Embryonic facial prominence (tissue), 1 donor: Measurements from ENCODE around the gene OCIAD2.
"Not testable (repeated sequence)": the region's sequence is repeated elsewhere in the genome, so short reads cannot be mapped to it uniquely, and the experiment has no call there.

ENCODE experiments used
- DNase-seq: peaks from one replicate; pipeline ENCODE4 v3.0.0-alpha.2; 2016; ENCODE audit errors: extremely low spot score

OCIAD2 gene

DNA sequence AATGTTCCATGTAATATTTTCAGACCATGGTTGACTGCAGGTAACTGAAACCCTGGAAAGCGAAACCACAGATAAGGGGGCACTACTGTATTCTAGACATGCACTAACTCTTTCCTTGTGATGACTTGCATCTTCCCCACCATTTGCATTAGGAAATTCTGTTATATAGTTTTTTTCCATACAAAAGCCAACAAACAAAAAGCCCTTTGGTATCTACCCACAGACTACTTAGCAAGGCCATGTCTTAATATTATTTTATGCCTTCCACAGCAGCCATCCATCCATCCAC lies 52.2 kb downstream of the OCIAD2 start:
- DNase-seq, result no peak

DNA sequence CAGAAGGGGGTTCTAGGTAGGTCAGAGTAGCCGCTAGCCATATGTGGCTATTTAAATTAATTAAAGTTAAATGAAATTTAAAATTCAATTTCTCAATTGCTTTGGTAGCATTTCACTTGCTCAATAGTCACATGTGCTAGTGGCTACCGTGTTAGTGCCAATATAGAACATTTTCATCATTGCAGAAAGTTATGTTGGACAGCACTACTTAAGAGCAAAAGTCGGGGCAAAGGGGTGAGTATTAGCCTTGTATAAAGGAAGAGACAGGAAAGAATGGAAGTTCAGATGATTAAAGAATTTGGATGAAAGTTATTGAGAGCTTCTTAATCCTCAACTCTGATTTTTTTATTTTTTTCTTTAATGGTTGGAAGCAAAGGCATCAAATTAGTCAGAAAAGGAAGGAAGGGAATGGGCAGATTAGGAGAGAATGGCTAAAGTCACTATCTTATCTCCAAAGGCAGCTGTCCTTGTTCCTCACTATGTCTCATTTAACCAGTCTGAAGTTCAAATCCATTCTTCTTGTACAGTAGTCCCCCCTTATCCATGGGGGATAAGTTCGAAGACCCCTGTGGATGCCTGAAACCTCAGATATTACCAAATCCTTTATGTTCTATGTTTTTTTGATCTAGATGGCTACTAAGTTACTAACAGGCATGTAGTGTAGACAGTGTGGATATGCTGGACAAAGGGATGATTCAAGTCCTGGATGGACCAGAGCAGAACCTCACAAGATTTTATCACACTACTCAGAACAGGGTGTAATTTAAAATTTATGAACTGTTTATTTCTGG lies 52.8 kb downstream of the OCIAD2 start:
- no peak for DNase-seq

DNA sequence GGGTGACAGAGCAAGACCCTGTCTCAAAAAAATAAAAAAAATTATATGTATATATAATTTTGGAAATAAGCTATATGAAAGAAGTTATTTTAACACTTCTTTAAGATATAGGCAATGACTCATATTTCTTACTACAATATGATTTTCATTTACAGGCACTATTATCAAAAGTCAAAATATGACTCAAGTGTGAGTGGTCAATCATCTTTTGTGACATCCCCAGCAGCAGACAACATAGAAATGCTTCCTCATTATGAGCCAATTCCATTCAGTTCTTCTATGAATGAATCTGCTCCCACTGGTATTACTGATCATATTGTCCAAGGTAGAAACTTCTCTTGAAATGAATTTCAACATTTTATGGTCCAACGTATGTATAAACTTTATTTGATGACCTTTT lies 54.9 kb downstream of the OCIAD2 start:
- no peak for DNase-seq

DNA sequence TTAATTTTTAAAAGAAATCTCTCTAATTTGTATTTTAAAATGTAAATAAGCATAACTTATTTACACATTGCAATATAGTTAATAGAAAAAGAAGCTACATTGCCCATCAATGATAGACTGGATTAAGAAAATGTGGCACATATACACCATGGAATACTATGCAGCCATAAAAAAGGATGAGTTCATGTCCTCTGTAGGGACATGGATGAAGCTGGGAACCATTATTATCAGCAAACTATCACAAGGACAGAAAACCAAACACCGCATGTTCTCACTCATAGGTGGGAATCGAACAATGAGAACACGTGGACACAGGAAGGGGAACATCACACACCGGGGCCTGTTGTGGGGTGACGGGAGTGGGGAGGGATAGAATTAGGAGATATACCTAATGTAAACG lies 57.8 kb downstream of the OCIAD2 start:
- DNase-seq, result not testable (repeated sequence)

DNA sequence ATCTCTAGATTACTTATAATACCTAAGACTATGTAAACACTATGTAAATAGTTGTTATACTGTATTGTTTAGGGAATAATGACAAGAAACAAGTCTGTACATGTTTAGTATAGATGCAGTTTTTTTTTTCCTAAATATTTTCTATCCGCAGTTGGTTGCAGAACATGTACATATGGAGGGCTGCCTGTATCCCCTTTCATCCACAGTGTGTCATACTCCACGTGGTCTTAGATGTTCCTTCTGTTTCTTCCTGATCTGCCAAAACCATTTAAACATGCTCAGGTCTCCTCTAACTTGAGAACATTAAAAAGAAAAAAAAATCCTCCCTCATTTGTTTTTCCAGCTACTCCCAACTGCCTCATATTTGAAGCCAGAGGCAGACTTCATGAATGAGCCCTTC lies 61.7 kb downstream of the OCIAD2 start:
- DNase-seq, result no peak

DNA sequence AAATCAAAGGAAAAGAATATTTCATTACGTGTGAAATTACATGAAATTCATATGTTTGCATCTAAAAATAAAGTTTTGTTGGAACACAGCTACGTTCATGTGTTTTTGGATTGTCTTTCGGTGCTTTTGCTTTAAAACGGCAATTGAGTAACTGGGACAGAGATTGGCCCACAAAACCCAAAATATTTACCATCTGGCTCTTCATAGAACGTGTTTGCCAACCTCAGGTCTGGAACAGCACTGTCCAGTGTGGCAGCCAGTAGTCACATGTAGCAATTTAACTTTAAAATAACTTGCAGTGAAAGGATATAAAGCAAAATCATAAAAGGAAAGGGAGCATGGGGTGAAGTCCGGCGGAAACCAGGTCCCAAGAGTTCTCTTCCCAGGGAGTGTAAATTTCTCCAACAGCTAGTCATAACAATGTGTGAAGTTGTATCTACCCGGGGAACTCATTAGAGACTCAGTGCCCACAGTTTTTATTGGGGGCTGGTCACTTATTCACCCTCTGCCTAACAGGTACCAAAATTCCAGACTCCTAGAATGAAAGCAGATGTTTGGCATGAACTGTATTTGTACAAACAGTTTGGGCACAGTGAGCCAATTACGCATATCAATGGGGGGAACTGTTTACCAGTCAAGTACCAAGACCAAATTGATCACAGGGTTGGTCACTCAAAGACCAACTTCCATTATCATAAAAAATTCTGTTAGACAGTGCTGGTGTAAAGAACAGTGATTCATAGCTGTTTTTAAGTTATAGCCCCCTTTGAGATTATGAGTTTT lies 65.3 kb downstream of the OCIAD2 start:
- no peak for DNase-seq

DNA sequence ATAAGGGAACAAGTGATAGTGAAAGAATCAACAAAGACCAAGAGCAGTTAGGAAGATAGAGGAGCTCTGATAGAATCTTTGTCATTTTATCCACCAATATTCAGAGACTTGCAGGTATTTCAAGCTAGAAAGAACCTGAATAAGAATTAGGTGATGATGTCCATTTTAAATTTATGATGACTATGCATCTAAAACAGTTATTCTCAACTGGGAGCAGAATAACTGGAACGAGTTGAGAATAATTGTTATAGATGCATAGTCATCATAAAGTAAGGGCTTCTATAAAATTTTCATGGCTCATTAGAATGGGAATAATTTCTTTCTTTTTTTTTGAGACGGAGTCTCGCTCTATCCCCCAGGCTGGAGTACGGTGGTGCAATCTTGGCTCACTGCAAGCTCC lies 69.9 kb downstream of the OCIAD2 start:
- DNase-seq, result no peak
